GM23338 (cell line): Measurements from ENCODE around the gene ELAC2. TPM values are rescaled to one million over a fixed set of nuclear protein-coding genes. Genes with fewer than 3 reads are reported as not detected.

Experiments used
- ATAC-seq: fragments of 200-7000 bp; cut with Tn5 transposase; 3 replicates; pipeline ENCODE4 v1.9.1; 2020
- DNase-seq: peaks from one replicate; pipeline ENCODE4 v3.0.0-alpha.2; 2015; ENCODE audit warnings: low spot score
- H2AFZ ChIP-seq: fragments of 200-600 bp; sonication (generic); 2 replicates; pipeline ENCODE4 v1.8.0; 2016; ENCODE audit warnings: antibody characterized with exemption, mild to moderate bottlenecking, moderate library complexity
- H3F3A ChIP-seq: fragments of 200-600 bp; sonication (generic); replicated peaks from 2 replicates; pipeline ENCODE4 v1.8.0; 2017; ENCODE audit warnings: antibody characterized with exemption, mixed run types, low read depth
- H3K27ac ChIP-seq: fragments of 200-600 bp; sonication (generic); 2 replicates; pipeline ENCODE4 v1.6.1; 2016; ENCODE audit warnings: low read depth
- H3K27me3 ChIP-seq: fragments of 200-600 bp; sonication (generic); 2 replicates; pipeline ENCODE4 v1.8.0; 2016; ENCODE audit warnings: mild to moderate bottlenecking, mixed run types, moderate library complexity; ENCODE audit not compliant: insufficient read depth
- H3K36me3 ChIP-seq: fragments of 200-600 bp; sonication (generic); 2 replicates; pipeline ENCODE4 v1.8.0; 2016; ENCODE audit warnings: mild to moderate bottlenecking; ENCODE audit not compliant: insufficient read depth
- H3K4me1 ChIP-seq: fragments of 200-600 bp; sonication (generic); 2 replicates; pipeline ENCODE4 v1.8.0; 2016; ENCODE audit warnings: mild to moderate bottlenecking, moderate library complexity; ENCODE audit not compliant: insufficient read depth
- H3K4me2 ChIP-seq: fragments of 200-600 bp; sonication (generic); 2 replicates; pipeline ENCODE4 v1.7.1; 2017; ENCODE audit warnings: mixed run types
- H3K4me3 ChIP-seq: fragments of 200-600 bp; sonication (generic); 2 replicates; pipeline ENCODE4 v1.6.1; 2016; ENCODE audit warnings: mixed run types
- H3K79me2 ChIP-seq: fragments of 200-600 bp; sonication (generic); replicated peaks from 2 replicates; pipeline ENCODE4 v1.8.0; 2017; ENCODE audit warnings: mild to moderate bottlenecking; ENCODE audit not compliant: insufficient read depth
- H3K9me2 ChIP-seq: fragments of 200-600 bp; sonication (generic); 2 replicates; pipeline ENCODE4 v1.8.0; 2017; ENCODE audit not compliant: insufficient read depth
- H4K20me1 ChIP-seq: fragments of 200-600 bp; sonication (generic); replicated peaks from 2 replicates; pipeline ENCODE4 v1.8.0; 2017; ENCODE audit warnings: mild to moderate bottlenecking; ENCODE audit not compliant: insufficient read depth
- H3K27ac Mint-ChIP-seq: 2 replicates; pipeline ENCODE4 v1.8.0; 2020; ENCODE audit warnings: inconsistent platforms, mild to moderate bottlenecking, moderate library complexity, mixed read lengths
- H3K27me3 Mint-ChIP-seq: 3 replicates; pipeline ENCODE4 v1.8.0; 2022; ENCODE audit warnings: low read depth, mild to moderate bottlenecking, moderate library complexity, mixed read lengths, inconsistent platforms; ENCODE audit not compliant: insufficient read depth, poor library complexity
- H3K36me3 Mint-ChIP-seq: 3 replicates; pipeline ENCODE4 v1.8.0; 2021; ENCODE audit warnings: low read depth, mild to moderate bottlenecking, inconsistent platforms, moderate library complexity, mixed read lengths
- H3K4me1 Mint-ChIP-seq: 3 replicates; pipeline ENCODE4 v1.8.0; 2020; ENCODE audit warnings: mild to moderate bottlenecking, inconsistent platforms, mixed read lengths
- H3K4me3 Mint-ChIP-seq: 3 replicates; pipeline ENCODE4 v1.8.0; 2021; ENCODE audit warnings: moderate library complexity, mild to moderate bottlenecking, inconsistent platforms, mixed read lengths
- H3K9me3 Mint-ChIP-seq: 3 replicates; pipeline ENCODE4 v1.8.0; 2020; ENCODE audit warnings: moderate library complexity, mild to moderate bottlenecking, inconsistent platforms, mixed read lengths
- CREB1 ChIP-seq: fragments of 250-450 bp; sonication (Bioruptor Pico); IDR thresholded peaks from 2 replicates; pipeline ENCODE4 v1.5.0; 2020; ENCODE audit warnings: low read depth, mild to moderate bottlenecking, moderate library complexity
- EZH2 ChIP-seq: fragments of 200-600 bp; sonication (generic); IDR thresholded peaks from one replicate; pipeline ENCODE4 v1.8.0; 2017; ENCODE audit warnings: antibody characterized with exemption, mild to moderate bottlenecking, low read depth; ENCODE audit not compliant: unreplicated experiment
- EZH2phosphoT487 ChIP-seq: fragments of 200-600 bp; sonication (generic); IDR thresholded peaks from one replicate; pipeline ENCODE4 v1.8.1; 2018; ENCODE audit warnings: antibody characterized with exemption; ENCODE audit not compliant: unreplicated experiment
- JUNB ChIP-seq: IDR thresholded peaks from one replicate; pipeline ENCODE4 v1.6.1; 2016; ENCODE audit warnings: antibody characterized with exemption; ENCODE audit not compliant: unreplicated experiment
- NANOG ChIP-seq: IDR thresholded peaks from 2 replicates; pipeline ENCODE4 v1.6.1; 2016; ENCODE audit warnings: antibody characterized with exemption, borderline replicate concordance
- POLR2AphosphoS5 ChIP-seq: IDR thresholded peaks from 2 replicates; pipeline ENCODE4 v1.6.1; 2016; ENCODE audit warnings: antibody characterized with exemption, low read depth
- REST ChIP-seq: IDR thresholded peaks from one replicate; pipeline ENCODE4 v1.6.1; 2018; ENCODE audit warnings: antibody characterized with exemption; ENCODE audit not compliant: unreplicated experiment
- STAT1 ChIP-seq: IDR thresholded peaks from one replicate; pipeline ENCODE4 v1.6.1; 2016; ENCODE audit warnings: antibody characterized with exemption; ENCODE audit not compliant: unreplicated experiment
- ZNF114 ChIP-seq: fragments of 250-450 bp; sonication (Bioruptor Pico); IDR thresholded peaks from 2 replicates; pipeline ENCODE4 v1.5.0; 2020; ENCODE audit warnings: mild to moderate bottlenecking, moderate library complexity
- ZNF331 ChIP-seq: fragments of 250-450 bp; sonication (Bioruptor Pico); IDR thresholded peaks from 2 replicates; pipeline ENCODE4 v1.5.0; 2020; ENCODE audit warnings: low read depth, mild to moderate bottlenecking, moderate library complexity
- ZNF462 ChIP-seq: fragments of 250-450 bp; sonication (Bioruptor Pico); IDR thresholded peaks from 2 replicates; pipeline ENCODE4 v1.5.0; 2020; ENCODE audit warnings: mild to moderate bottlenecking, moderate library complexity
- polyA plus RNA-seq: library from polyadenylated mRNA; unstranded; fragments of >200 nt; fragmentation: Nextera tagmentation; extraction: Ambion mirVana; gene quantifications from 2 replicates; pipeline ENCODE4 v1.2.1, GENCODE V29; 2016
- total RNA-seq: library from RNA; depleted of rRNA; stranded (reverse); fragments of >200 nt; shearing (Covaris generic); gene quantifications from 2 replicates; pipeline ENCODE4 v1.2.3, GENCODE V29; 2014
- TF ChIP-seq, protein P1 (sequence below), 2 experiments: fragments of 200-600 bp in 1 of 2; sonication (generic) in 1 of 2; conservative IDR thresholded peaks; 2 replicates each; pipeline versions ENCODE4 v1.5.1 to v1.6.1; 2016 to 2017; ENCODE audit warnings: antibody characterized with exemption in 2 of 2, low read depth in 2 of 2, mild to moderate bottlenecking in 2 of 2, moderate library complexity in 1 of 2
- TF ChIP-seq, protein P2 (sequence below): IDR thresholded peaks from 2 replicates; pipeline ENCODE4 v1.6.1; 2016; ENCODE audit warnings: antibody characterized with exemption

ELAC2 gene
- total and polyA plus RNA-seq, 2 experiments from 2014 or later = 49.9 to 203 TPM

- H3K79me2 ChIP-seq = peaks cover 10% of the 10 kb centered on the region; the same call in 1 of the 2 replicates
- Mint-ChIP-seq H3K4me1 (no peaks in the 10 kb centered on the region), H3K27me3 (peaks cover 2% of the 10 kb centered on the region), H3K27ac (no peak overlapping the region), H3K36me3 (peaks cover 65% of the 10 kb centered on the region), H3K4me3 (no peak overlapping the region), H3K9me3 (no peaks in the 10 kb centered on the region)
- H3K4me3 ChIP-seq = no peak overlapping the region
- H3K4me2 ChIP-seq = no peak overlapping the region
- TF ChIP-seq ZNF331 (CRISPR knock-in tag) = no peak
- TF ChIP-seq EZH2 = no peak
- TF ChIP-seq STAT1 = no peak
- TF ChIP-seq ZNF462 (CRISPR knock-in tag) = no peak
- no peak for TF ChIP-seq JUNB
- TF ChIP-seq EZH2phosphoT487 = no peak
- TF ChIP-seq ZNF114 = no peak
- TF ChIP-seq, protein P1, sequence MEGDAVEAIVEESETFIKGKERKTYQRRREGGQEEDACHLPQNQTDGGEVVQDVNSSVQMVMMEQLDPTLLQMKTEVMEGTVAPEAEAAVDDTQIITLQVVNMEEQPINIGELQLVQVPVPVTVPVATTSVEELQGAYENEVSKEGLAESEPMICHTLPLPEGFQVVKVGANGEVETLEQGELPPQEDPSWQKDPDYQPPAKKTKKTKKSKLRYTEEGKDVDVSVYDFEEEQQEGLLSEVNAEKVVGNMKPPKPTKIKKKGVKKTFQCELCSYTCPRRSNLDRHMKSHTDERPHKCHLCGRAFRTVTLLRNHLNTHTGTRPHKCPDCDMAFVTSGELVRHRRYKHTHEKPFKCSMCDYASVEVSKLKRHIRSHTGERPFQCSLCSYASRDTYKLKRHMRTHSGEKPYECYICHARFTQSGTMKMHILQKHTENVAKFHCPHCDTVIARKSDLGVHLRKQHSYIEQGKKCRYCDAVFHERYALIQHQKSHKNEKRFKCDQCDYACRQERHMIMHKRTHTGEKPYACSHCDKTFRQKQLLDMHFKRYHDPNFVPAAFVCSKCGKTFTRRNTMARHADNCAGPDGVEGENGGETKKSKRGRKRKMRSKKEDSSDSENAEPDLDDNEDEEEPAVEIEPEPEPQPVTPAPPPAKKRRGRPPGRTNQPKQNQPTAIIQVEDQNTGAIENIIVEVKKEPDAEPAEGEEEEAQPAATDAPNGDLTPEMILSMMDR (conservative IDR thresholded peaks at IDR 0.05; ENCODE audit: low read depth in 2 of 2) = no peak
- no peak for TF ChIP-seq POLR2AphosphoS5
- TF ChIP-seq CREB1 = no peak
- TF ChIP-seq, protein P2, sequence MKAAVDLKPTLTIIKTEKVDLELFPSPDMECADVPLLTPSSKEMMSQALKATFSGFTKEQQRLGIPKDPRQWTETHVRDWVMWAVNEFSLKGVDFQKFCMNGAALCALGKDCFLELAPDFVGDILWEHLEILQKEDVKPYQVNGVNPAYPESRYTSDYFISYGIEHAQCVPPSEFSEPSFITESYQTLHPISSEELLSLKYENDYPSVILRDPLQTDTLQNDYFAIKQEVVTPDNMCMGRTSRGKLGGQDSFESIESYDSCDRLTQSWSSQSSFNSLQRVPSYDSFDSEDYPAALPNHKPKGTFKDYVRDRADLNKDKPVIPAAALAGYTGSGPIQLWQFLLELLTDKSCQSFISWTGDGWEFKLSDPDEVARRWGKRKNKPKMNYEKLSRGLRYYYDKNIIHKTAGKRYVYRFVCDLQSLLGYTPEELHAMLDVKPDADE = no peak
- no peak for TF ChIP-seq REST
- no peak for TF ChIP-seq NANOG
- ATAC-seq = no peak; the same call in 1 of the 3 replicates
- DNase-seq = no peak
- no peak overlapping the region for H2AFZ ChIP-seq
- peaks cover 30% of the 10 kb centered on the region for H4K20me1 ChIP-seq
- no peaks in the 10 kb centered on the region for H3F3A ChIP-seq
- H3K27me3 ChIP-seq = no peaks in the 10 kb centered on the region
- no peaks in the 10 kb centered on the region for H3K9me2 ChIP-seq
- no peak overlapping the region for H3K27ac ChIP-seq
- H3K4me1 ChIP-seq = no peaks in the 10 kb centered on the region
- peaks cover 72% of the 10 kb centered on the region for H3K36me3 ChIP-seq
Observed at GRCh38 chr17:13003454-13003851, 14.4 kb downstream of the ELAC2 start.
